GM12874 (cell line): ENCODE measurements around the gene FAM174A.

Source experiments
- CTCF ChIP-seq: IDR thresholded peaks from 2 replicates; pipeline ENCODE4 v1.5.1; 2011; ENCODE audit warnings: low read depth, mild to moderate bottlenecking, control low read depth, low read length, moderate library complexity; ENCODE audit not compliant: insufficient read depth

FAM174A gene

GRCh38 chr5:100518377-100518776 is 16.8 kb upstream of the FAM174A start:
- TF ChIP-seq CTCF, result no peak

DNA sequence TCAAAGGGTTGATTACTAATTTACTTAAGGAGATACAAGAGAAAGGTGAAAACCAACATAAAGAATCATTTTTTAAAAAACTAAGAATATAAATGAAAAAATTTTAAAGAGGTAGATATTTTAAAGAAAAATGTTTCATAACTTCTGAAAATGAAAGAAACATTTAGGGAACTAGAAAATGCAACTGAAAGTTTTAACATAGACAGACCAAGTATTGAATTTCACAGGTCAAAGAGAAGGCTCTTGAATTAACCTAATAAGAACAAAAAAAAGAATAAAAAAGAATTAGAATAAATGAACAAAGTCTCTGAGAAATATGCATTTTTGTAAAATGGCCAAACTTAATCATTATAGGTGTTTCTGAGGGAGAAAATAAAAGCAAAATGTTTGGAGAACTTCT is 16.1 kb upstream of the FAM174A start:
- TF ChIP-seq CTCF, result no peak

DNA sequence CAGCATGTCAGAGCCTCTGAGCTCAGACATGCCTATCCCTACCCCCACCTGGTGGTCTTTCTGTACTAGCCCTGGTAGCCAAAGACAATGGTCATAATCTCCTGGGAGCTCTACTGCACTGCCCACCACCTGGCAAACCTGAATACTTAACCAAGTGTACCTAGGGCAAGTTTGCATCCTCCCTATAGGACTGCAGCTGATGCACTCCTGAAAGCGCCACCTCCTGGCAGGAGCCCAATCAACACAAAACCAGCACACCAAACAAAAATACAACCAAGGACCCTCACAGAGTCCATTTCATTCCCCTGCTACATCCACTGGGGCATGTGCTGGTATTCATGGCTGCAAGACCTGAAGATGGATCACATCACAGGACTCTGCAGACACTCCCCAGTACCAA is 14.8 kb upstream of the FAM174A start:
- TF ChIP-seq CTCF, result no peak

- no peak for TF ChIP-seq CTCF
Measured at GRCh38 chr5:100537946-100538345, 2.8 kb downstream of the FAM174A start.

DNA sequence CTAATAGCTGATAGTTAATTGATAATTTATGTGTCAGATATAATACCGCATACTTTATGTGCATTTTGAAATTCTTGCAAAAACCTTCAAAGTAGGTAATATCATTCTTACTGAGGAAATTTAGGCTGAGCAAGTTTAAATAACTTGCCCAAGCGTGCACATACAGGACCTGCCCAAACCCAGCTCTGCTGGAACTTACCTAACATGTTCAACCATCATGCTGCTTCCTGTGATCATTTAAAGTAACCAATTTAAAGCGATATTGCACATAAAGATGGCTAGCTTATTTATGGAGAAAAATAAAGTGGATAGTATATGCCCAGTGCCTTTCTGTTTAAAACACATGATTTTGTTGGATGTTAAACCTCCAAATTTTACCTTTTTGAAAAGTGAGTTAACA is 4.3 kb downstream of the FAM174A start:
- no peak for TF ChIP-seq CTCF

- no peak for TF ChIP-seq CTCF
Measured at GRCh38 chr5:100542086-100542485, 6.9 kb downstream of the FAM174A start.

DNA sequence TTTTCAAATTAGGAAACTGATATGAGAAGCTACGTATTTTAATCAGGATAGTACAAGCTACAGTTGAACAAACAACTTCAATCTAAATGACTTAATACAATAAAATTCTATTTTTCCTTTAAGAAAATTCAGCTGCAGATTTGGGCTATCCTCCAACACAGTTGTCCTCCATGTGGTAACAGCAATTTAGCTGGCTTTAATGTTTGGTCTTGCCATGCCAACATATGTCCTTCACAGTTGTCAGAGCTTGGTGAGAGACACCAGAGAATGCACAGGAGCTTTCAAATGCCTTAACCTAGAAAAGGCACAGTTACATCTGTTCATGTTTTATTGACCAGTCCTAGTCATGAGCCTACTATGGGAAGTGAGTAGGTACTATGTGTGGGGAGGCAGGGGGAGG is 10.8 kb downstream of the FAM174A start:
- TF ChIP-seq CTCF, result no peak

DNA sequence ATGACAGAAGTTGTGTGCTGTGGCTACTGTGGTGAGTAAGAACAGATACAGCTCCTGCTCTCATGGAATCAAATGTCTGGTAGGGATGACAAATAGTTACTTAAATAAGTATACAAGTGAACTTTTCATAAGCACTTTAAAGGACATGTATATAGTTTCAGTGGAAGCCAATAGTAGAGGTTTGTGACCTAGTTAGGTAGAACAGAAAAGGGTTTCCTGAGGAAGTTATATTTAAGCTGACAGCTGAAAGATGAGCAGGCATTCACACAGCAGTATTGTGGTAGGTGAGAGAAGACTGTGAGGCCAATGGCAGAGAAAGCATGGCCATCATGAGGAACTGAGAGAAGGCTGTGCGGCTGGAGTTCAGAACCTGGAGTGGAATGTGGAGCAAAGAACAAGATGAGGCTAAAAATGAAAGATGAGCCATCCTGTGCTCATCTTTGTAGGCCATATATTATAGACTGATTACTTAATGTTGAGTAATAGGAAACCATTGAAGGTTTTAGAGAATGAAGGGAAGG is 15.4 kb downstream of the FAM174A start:
- no peak for TF ChIP-seq CTCF
